Neuronal stem cell (in vitro differentiated cells): ENCODE measurements around the gene GBX1.

ENCODE experiments used
- DNase-seq: peaks from one replicate; pipeline ENCODE4 v3.0.0-alpha.2; 2013; ENCODE audit warnings: low spot score
- H2AFZ ChIP-seq: one replicate; pipeline ENCODE4 v1.6.1; 2013; ENCODE audit warnings: mild to moderate bottlenecking, low read length, inconsistent platforms
- H2AK5ac ChIP-seq: 2 replicates; pipeline ENCODE4 v1.6.1; 2013; ENCODE audit warnings: low read depth, mild to moderate bottlenecking, inconsistent platforms, low read length, moderate library complexity, mixed read lengths
- H2BK120ac ChIP-seq: 2 replicates; pipeline ENCODE4 v1.6.1; 2013; ENCODE audit warnings: low read depth, mild to moderate bottlenecking, inconsistent platforms, low read length, moderate library complexity, mixed read lengths
- H2BK12ac ChIP-seq: one replicate; pipeline ENCODE4 v1.6.1; 2013; ENCODE audit warnings: low read length, inconsistent platforms
- H2BK15ac ChIP-seq: 2 replicates; pipeline ENCODE4 v1.6.1; 2013; ENCODE audit warnings: mild to moderate bottlenecking, low read length, inconsistent platforms, mixed read lengths
- H2BK5ac ChIP-seq: one replicate; pipeline ENCODE4 v1.6.1; 2013; ENCODE audit warnings: inconsistent platforms, mild to moderate bottlenecking, low read length, moderate library complexity
- H3K14ac ChIP-seq: one replicate; pipeline ENCODE4 v1.6.1; 2013; ENCODE audit warnings: low read length, inconsistent platforms
- H3K18ac ChIP-seq: 2 replicates; pipeline ENCODE4 v1.6.1; 2013; ENCODE audit warnings: low read length, inconsistent platforms
- H3K23ac ChIP-seq: 2 replicates; pipeline ENCODE4 v1.6.1; 2013; ENCODE audit warnings: low read depth, mild to moderate bottlenecking, mixed read lengths, low read length, inconsistent platforms; ENCODE audit not compliant: poor library complexity
- H3K27ac ChIP-seq: replicated peaks from 3 replicates; pipeline ENCODE4 v1.5.1; 2013; ENCODE audit warnings: low read length, inconsistent platforms
- H3K27me3 ChIP-seq, 3 experiments: 2 replicates each; pipeline ENCODE4 v1.6.1; 2013; ENCODE audit warnings: low read length in 3 of 3, mild to moderate bottlenecking in 2 of 3, inconsistent platforms in 1 of 3, low read depth in 1 of 3, mixed read lengths in 1 of 3, moderate library complexity in 1 of 3; ENCODE audit not compliant: control insufficient read depth in 3 of 3, insufficient read depth in 3 of 3
- H3K36me3 ChIP-seq, 2 donors: replicated peaks in 1 of 2; 2 replicates each; pipeline ENCODE4 v1.6.1; 2013; ENCODE audit warnings: low read length in 2 of 2; ENCODE audit not compliant: control insufficient read depth in 2 of 2, insufficient read depth in 2 of 2
- H3K4ac ChIP-seq: 2 replicates; pipeline ENCODE4 v1.6.1; 2013; ENCODE audit warnings: inconsistent platforms, mild to moderate bottlenecking, low read length, moderate library complexity
- H3K4me1 ChIP-seq, 2 donors: 1 replicate in 1 of 2; 2 replicates in 1 of 2; pipeline ENCODE4 v1.6.1; 2013; ENCODE audit warnings: low read length in 2 of 2, low read depth in 1 of 2; ENCODE audit not compliant: control insufficient read depth in 2 of 2, insufficient read depth in 1 of 2
- H3K4me2 ChIP-seq: one replicate; pipeline ENCODE4 v1.6.1; 2013; ENCODE audit warnings: mild to moderate bottlenecking, low read length, inconsistent platforms; ENCODE audit not compliant: insufficient read depth, poor library complexity, severe bottlenecking
- H3K4me3 ChIP-seq, 2 donors: 2 replicates each; pipeline ENCODE4 v1.5.1; 2013; ENCODE audit warnings: low read length in 2 of 2, mild to moderate bottlenecking in 2 of 2, inconsistent platforms in 1 of 2, moderate library complexity in 1 of 2
- H3K79me1 ChIP-seq: one replicate; pipeline ENCODE4 v1.6.1; 2013; ENCODE audit warnings: low read depth, mild to moderate bottlenecking, inconsistent platforms, low read length, moderate library complexity
- H3K9ac ChIP-seq: one replicate; pipeline ENCODE4 v1.6.1; 2013; ENCODE audit warnings: mild to moderate bottlenecking, low read depth, low read length, inconsistent platforms; ENCODE audit not compliant: poor library complexity
- H3K9me3 ChIP-seq, 2 donors: replicated peaks in 1 of 2; 2 replicates each; pipeline versions ENCODE3 to v1.6.1; 2013; ENCODE audit warnings: low read length in 2 of 2, mild to moderate bottlenecking in 2 of 2, inconsistent platforms in 1 of 2, low read depth in 1 of 2, mixed read lengths in 1 of 2, moderate library complexity in 1 of 2; ENCODE audit not compliant: control insufficient read depth in 2 of 2, insufficient read depth in 1 of 2
- H4K8ac ChIP-seq: one replicate; pipeline ENCODE4 v1.6.1; 2013; ENCODE audit warnings: low read depth, mild to moderate bottlenecking, inconsistent platforms, low read length, moderate library complexity
- H4K91ac ChIP-seq: one replicate; pipeline ENCODE4 v1.6.1; 2013; ENCODE audit warnings: low read length, low read depth, mild to moderate bottlenecking, inconsistent platforms; ENCODE audit not compliant: poor library complexity
- WGBS, 2 donors: extraction: QIAGEN DNeasy Blood & Tissue Kit; methylation state at CpG; one replicate each; pipeline ENCODE4 v1.1.7; 2013; ENCODE audit warnings: missing lambda C conversion rate in 2 of 2, mixed read lengths in 1 of 2; ENCODE audit not compliant: insufficient read length in 2 of 2, insufficient replicate concordance in 1 of 2; ENCODE audit errors: extremely low coverage in 2 of 2; 5-methylcytosine and 5-hydroxymethylcytosine counted together

GBX1 gene

DNA sequence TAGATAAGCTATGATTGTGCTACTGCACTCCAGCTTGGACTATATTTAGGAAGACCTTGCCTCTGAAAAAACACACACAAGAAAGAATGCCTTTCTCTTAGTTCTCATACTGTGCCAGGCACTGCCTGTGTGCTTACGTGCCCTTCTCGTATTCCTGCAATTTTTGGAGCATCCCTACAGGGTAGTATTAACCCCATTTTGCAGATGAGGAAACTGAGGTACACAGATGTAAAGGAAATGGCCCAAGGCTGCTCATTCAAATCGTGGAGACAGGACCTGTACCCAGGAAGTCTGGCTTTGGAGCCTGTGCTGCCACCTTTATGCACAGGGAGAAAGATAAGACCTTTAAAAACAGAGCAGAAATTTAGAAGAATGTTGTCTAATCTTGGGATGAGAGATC, 64.5 kb downstream of the GBX1 start:
- H3K27ac ChIP-seq, result no peak overlapping the region
- H3K4me1 ChIP-seq, result peaks cover 4 to 10% of the 10 kb centered on the region in 2 donors
- H3K79me1 ChIP-seq, result peaks cover 18% of the 10 kb centered on the region
- H3K23ac ChIP-seq, result no peak overlapping the region
- no peak overlapping the region for H2BK12ac ChIP-seq
- no peak overlapping the region for H4K91ac ChIP-seq
- DNase-seq, result no peak
- no peak overlapping the region for H3K14ac ChIP-seq
- H3K9me3 ChIP-seq, result no peaks in the 10 kb centered on the region
- no peak overlapping the region for H3K18ac ChIP-seq
- no peak overlapping the region for H3K4me2 ChIP-seq
- no peak overlapping the region for H4K8ac ChIP-seq
- H2BK120ac ChIP-seq, result no peak overlapping the region
- H3K4me3 ChIP-seq, result no peak overlapping the region
- H2BK5ac ChIP-seq, result no peak overlapping the region
- no peak overlapping the region for H3K4ac ChIP-seq
- H2BK15ac ChIP-seq, result no peak overlapping the region
- no peak overlapping the region for H2AFZ ChIP-seq
- no peak overlapping the region for H3K9ac ChIP-seq
- peaks cover 5 to 31% of the 10 kb centered on the region in 2 donors for H3K36me3 ChIP-seq
- no peak overlapping the region for H2AK5ac ChIP-seq
- no CpG with 5 or more reads among the region's 3 CpGs for WGBS, 2 donors
- no peaks in the 10 kb centered on the region for H3K27me3 ChIP-seq

- peak overlapping the region; percentile 44 for H3K9ac ChIP-seq
- H3K36me3 ChIP-seq, result peaks cover 7 to 37% of the 10 kb centered on the region in 2 donors
- no peak overlapping the region for H4K91ac ChIP-seq
- peaks cover 4 to 10% of the 10 kb centered on the region in 2 donors for H3K4me1 ChIP-seq
- no peaks in the 10 kb centered on the region for H3K9me3 ChIP-seq
- no peak overlapping the region for H3K27ac ChIP-seq
- no peak overlapping the region for H3K18ac ChIP-seq
- peaks cover 15% of the 10 kb centered on the region for H3K79me1 ChIP-seq
- peak overlapping the region; percentile 25 for H3K23ac ChIP-seq
- no peak overlapping the region for H2BK15ac ChIP-seq
- H2BK12ac ChIP-seq, result no peak overlapping the region
- no peak overlapping the region for H2BK5ac ChIP-seq
- no peak overlapping the region for H2BK120ac ChIP-seq
- no peak overlapping the region for H3K4me2 ChIP-seq
- H3K4ac ChIP-seq, result no peak overlapping the region
- H2AK5ac ChIP-seq, result no peak overlapping the region
- no CpG with 5 or more reads among the region's 24 CpGs for WGBS, 2 donors
- no peak overlapping the region for H3K14ac ChIP-seq
- H3K27me3 ChIP-seq, result no peaks in the 10 kb centered on the region
- DNase-seq, result no peak
- H2AFZ ChIP-seq, result no peak overlapping the region
- no peak overlapping the region for H4K8ac ChIP-seq
- no peak overlapping the region for H3K4me3 ChIP-seq
These were observed 65.7 kb downstream of the GBX1 start for GRCh38 chr7:151101621-151102396.

GRCh38 chr7:151100921-151101320, 66.6 kb downstream of the GBX1 start:
- no peak overlapping the region for H3K9ac ChIP-seq
- no peak overlapping the region for H3K4me3 ChIP-seq
- H2BK12ac ChIP-seq, result no peak overlapping the region
- no CpG with 5 or more reads among the region's 10 CpGs for WGBS, 2 donors
- peaks cover 18% of the 10 kb centered on the region for H3K79me1 ChIP-seq
- no peak overlapping the region for H4K91ac ChIP-seq
- peaks cover 4 to 10% of the 10 kb centered on the region in 2 donors for H3K4me1 ChIP-seq
- H2BK120ac ChIP-seq, result no peak overlapping the region
- DNase-seq, result no peak
- no peak overlapping the region for H2AFZ ChIP-seq
- peak overlapping the region; percentile 53 for H2BK5ac ChIP-seq
- no peak overlapping the region for H3K27ac ChIP-seq
- no peaks in the 10 kb centered on the region for H3K27me3 ChIP-seq
- H3K4me2 ChIP-seq, result no peak overlapping the region
- H3K14ac ChIP-seq, result peak overlapping the region; percentile 38
- H3K23ac ChIP-seq, result no peak overlapping the region
- H3K4ac ChIP-seq, result no peak overlapping the region
- H3K9me3 ChIP-seq, result no peaks in the 10 kb centered on the region
- H4K8ac ChIP-seq, result no peak overlapping the region
- peaks cover 7 to 34% of the 10 kb centered on the region in 2 donors for H3K36me3 ChIP-seq
- H2BK15ac ChIP-seq, result no peak overlapping the region
- no peak overlapping the region for H2AK5ac ChIP-seq
- H3K18ac ChIP-seq, result no peak overlapping the region

GRCh38 chr7:151099486-151100211, 67.8 kb downstream of the GBX1 start:
- Histone ChIP-seq H2BK15ac (no peak overlapping the region), H2BK120ac (no peak overlapping the region), H4K91ac (no peak overlapping the region), H3K18ac (no peak overlapping the region), H3K79me1 (peaks cover 17% of the 10 kb centered on the region), H3K4me1 (peaks cover 4 to 8% of the 10 kb centered on the region in 2 donors), H3K14ac (no peak overlapping the region), H4K8ac (no peak overlapping the region), H3K4me3 (no peak overlapping the region), H3K23ac (no peak overlapping the region), H2AK5ac (no peak overlapping the region), H2BK5ac (peak overlapping the region; percentile 82), H3K9me3 (no peaks in the 10 kb centered on the region), H2BK12ac (no peak overlapping the region), H3K9ac (peak overlapping the region; percentile 60), H2AFZ (no peak overlapping the region), H3K27ac (no peak overlapping the region), H3K4me2 (no peak overlapping the region), H3K4ac (no peak overlapping the region), H3K36me3 (peaks cover 7 to 29% of the 10 kb centered on the region in 2 donors), H3K27me3 (no peaks in the 10 kb centered on the region)
- WGBS, 2 donors, result no CpG with 5 or more reads among the region's 20 CpGs
- DNase-seq, result no peak
